ENCODE results near the gene TNNT2.

DNA sequence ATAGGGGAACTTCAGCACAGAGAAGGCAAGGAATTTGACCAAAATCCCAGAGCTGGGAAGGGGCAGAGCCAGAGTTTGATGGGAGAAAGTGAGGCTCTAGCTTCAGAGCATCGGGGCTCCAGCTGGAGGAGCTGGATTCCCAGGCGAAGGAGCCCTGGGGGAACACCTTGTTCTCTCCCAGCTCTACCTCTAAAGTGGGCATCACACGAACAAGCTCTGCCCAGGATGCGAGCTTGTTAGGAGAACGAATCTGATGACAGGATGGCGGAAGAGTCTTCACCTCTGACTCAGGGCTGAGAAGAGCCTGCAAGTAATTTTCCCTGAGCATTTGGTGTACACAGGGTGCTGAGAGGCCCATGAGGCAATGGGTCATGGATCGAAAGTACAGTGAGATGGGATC is 22.0 kb downstream of the TNNT2 start:
- TF ChIP-seq, protein P1, sequence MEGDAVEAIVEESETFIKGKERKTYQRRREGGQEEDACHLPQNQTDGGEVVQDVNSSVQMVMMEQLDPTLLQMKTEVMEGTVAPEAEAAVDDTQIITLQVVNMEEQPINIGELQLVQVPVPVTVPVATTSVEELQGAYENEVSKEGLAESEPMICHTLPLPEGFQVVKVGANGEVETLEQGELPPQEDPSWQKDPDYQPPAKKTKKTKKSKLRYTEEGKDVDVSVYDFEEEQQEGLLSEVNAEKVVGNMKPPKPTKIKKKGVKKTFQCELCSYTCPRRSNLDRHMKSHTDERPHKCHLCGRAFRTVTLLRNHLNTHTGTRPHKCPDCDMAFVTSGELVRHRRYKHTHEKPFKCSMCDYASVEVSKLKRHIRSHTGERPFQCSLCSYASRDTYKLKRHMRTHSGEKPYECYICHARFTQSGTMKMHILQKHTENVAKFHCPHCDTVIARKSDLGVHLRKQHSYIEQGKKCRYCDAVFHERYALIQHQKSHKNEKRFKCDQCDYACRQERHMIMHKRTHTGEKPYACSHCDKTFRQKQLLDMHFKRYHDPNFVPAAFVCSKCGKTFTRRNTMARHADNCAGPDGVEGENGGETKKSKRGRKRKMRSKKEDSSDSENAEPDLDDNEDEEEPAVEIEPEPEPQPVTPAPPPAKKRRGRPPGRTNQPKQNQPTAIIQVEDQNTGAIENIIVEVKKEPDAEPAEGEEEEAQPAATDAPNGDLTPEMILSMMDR (IDR thresholded peaks at IDR 0.05; ENCODE audit: extremely low read depth in 1 of 2, insufficient read depth in 1 of 2, low read depth in 1 of 2, low read length in 2 of 2), result no peak
- TF ChIP-seq EZH2 (IDR thresholded peaks at IDR 0.05; ENCODE audit: borderline replicate concordance, low read depth, low read length, severe bottlenecking), result no peak

All from endothelial cell of umbilical vein (primary cell).